GM10248 (cell line): ENCODE measurements around the gene FNIP1.
"Not testable (repeated sequence)": the region's sequence is repeated elsewhere in the genome, so short reads cannot be mapped to it uniquely, and the experiment has no call there.

Experiments used
- CTCF ChIA-PET: fragments of 300-600 bp; sonication (Branson Sonifier 250); formaldehyde crosslinking; extraction: SDS; loops from one replicate; lab custom pipeline; 2021; ENCODE audit warnings: antibody characterized with exemption; lab: Yijun Ruan, JAX
- POLR2A ChIA-PET: fragments of 350-650 bp; sonication (Branson Sonifier 250); formaldehyde crosslinking; extraction: SDS; loops from one replicate; lab custom pipeline; 2020; ENCODE audit warnings: antibody characterized with exemption; lab: Yijun Ruan, JAX
- DNase-seq: peaks from one replicate; pipeline ENCODE4 v3.0.0; 2012; ENCODE audit errors: extremely low spot score
- CTCF ChIP-seq: IDR thresholded peaks from 2 replicates; pipeline ENCODE4 v1.5.1; 2012; ENCODE audit warnings: mild to moderate bottlenecking, low read depth; ENCODE audit errors: extremely low read depth, missing control alignments, control extremely low read depth

Gene FNIP1

DNA sequence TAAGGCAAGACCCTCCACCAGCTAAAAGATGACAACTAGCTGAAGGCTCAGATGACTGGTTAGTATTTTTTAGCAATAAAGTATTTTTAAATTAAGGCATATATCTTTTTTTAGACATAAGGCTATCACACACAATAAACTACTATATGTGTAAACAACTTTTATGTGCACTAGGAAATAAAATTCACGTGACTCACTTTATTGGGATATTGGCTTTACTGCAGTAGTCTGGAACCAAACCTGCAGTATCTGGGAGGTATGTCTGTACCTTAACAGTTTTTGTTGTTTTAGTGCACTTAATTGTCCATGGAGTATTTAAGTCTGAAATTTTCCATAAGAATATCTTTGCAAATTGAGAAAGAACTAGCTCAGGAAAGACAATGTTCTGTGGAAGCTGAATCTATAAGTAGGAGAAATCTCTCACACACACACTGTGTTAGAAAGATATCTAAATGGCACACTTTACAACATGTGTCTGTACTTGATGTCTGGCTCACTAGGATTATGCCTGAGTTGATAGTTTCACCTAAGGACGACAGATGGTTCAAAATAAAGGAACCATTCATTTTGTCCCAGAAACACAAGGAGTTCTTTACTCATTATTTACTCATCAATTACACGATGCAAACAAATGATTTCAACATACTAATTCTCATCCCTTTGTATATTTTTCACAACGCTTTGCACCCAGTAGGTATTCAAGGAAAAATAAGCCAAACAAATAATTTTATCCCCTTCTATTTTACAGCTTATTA is 166.4 kb downstream of the FNIP1 start:
- POLR2A ChIA-PET: interaction anchor here (0.6 kb wide), 2 partner anchors 121 to 122 kb away, joined by 3 read pairs; no protein-coding TSS in a partner anchor
- no peak for TF ChIP-seq CTCF
- DNase-seq: no peak
- CTCF ChIA-PET: interaction anchor here (1.1 to 3.2 kb wide), 5 partner anchors 10 to 433 kb away, joined by 3 to 11 read pairs (median 4); no protein-coding TSS in a partner anchor

- CTCF ChIA-PET: interaction anchor here (0.9 to 3.2 kb wide), 4 partner anchors 9 to 40 kb away, joined by 3 to 11 read pairs (median 6); no protein-coding TSS in a partner anchor
- no peak for TF ChIP-seq CTCF
- DNase-seq: no peak
- POLR2A ChIA-PET: no interaction called here
Observed at GRCh38 chr5:131628990-131629389, 167.8 kb downstream of the FNIP1 start.

DNA sequence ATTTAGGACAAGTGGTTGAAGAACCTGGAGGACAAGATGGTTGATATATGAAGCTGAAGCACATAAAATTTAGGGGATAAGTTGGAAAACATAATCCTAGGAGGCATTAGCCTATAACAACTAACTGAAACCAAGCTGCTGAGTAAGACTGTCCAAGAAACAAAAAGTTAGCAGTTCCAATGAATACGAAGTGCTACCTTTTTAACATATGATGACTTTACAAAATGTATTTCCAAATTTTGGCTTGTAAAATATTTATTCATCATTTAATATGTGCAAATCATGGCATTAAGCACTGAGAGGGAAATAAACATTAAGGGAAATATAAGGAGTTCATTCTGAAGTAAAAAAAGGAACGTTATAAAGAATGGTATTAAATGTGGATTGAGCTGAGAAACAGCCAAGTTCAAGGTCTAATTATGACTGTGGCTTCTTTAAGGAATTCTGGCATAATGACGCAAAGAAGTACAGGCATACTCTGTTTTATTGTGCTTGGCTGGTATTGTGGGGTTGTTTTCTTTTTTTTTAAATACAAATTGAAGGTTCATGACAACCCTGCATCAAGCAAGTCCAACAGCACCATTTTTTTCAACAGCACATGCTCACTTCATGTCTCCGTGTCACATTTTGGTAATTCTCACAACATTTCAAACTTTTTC is 169.5 kb downstream of the FNIP1 start:
- TF ChIP-seq CTCF: no peak
- no peak for DNase-seq
- CTCF ChIA-PET: interaction anchor here (1.4 kb wide), 1 partner anchor 14 kb away, joined by 4 read pairs; no protein-coding TSS in a partner anchor
- POLR2A ChIA-PET: no interaction called here

GRCh38 chr5:131622633-131623032 is 174.2 kb downstream of the FNIP1 start:
- no peak for DNase-seq
- ChIA-PET CTCF (no interaction called here), POLR2A (no interaction called here)
- TF ChIP-seq CTCF: no peak

GRCh38 chr5:131621164-131621563 is 175.7 kb downstream of the FNIP1 start:
- CTCF ChIA-PET: interaction anchor here (1.9 kb wide), 1 partner anchor 8 kb away, joined by 8 read pairs; no protein-coding TSS in a partner anchor
- POLR2A ChIA-PET: not testable (repeated sequence)

DNA sequence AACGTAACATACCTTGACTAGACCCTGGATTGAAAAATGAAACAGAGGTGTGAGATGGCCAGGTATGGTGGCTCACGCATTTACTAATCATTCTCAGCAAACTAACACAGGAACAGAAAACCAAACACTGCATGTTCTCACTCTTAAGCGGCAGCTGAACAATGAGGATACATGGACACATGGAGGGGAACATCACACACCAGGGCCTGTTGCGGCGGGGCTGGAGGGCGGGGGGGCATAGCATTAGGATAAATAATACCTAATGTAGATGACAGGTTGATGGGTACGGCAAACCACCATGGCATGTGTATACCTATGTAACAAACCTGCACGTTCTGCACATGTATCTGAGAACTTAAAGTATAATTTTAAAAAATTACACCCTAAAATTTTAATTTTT is 177.7 kb downstream of the FNIP1 start:
- POLR2A ChIA-PET: no interaction called here
- TF ChIP-seq CTCF: no peak
- DNase-seq: no peak
- CTCF ChIA-PET: no interaction called here

More at GRCh38 chr5:131621164-131621563, 175.7 kb downstream of the FNIP1 start:
- DNase-seq: not testable (repeated sequence)
